Right kidney (tissue), 1 donor: ENCODE results near the gene CELF1.
"Not testable (repeated sequence)": the region's sequence is repeated elsewhere in the genome, so short reads cannot be mapped to it uniquely, and the experiment has no call there.

ENCODE experiments used
- DNase-seq: peaks from one replicate; pipeline ENCODE4 v3.0.0-alpha.2; 2016

The CELF1 gene

GRCh38 chr11:47577460-47578041, 24.6 kb upstream of the CELF1 start:
- DNase-seq: no peak

DNA sequence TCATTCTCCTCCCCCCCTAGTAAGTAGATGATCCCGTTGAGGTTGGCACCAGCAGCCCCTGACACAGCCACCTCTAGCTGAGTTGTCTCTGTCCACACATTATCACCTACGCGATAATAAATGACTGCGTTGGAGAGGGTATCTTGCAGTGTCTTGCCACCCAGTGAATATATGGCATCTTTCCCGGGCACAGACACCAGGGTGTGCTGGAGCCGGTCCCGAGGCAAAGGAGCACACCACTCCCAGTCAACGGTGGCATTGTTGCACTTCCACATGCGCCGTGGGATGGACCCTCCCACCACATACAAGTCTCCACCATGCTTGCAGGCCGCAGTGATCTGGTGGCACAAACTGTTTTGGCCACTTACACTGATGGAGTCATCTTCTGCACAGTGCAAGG, 20.4 kb upstream of the CELF1 start:
- no peak for DNase-seq

- DNase-seq: no peak
Observed at GRCh38 chr11:47572715-47573255, 19.9 kb upstream of the CELF1 start.

DNA sequence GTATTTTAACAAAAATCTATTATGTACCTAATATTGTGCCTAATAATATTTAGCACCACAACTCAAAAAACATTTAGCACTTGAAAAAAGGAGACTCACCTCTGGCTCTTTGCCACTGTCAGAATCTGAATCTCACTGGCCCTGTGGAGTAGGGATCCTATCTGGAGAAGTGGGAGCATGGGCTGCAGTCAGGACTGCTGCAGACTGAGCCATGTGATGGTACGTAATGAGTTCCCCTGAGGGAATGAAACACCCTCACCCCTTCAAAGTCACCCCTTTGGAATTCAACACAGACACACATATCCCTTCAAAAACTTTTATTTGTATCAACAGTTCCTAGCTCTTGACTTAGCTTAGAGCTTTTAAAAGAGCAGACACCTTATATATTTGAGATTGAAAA, 19.0 kb upstream of the CELF1 start:
- no peak for DNase-seq

- DNase-seq: no peak
Observed at GRCh38 chr11:47571357-47571729, 18.4 kb upstream of the CELF1 start.

- no peak for DNase-seq
Observed at GRCh38 chr11:47570651-47571356, 17.9 kb upstream of the CELF1 start.

DNA sequence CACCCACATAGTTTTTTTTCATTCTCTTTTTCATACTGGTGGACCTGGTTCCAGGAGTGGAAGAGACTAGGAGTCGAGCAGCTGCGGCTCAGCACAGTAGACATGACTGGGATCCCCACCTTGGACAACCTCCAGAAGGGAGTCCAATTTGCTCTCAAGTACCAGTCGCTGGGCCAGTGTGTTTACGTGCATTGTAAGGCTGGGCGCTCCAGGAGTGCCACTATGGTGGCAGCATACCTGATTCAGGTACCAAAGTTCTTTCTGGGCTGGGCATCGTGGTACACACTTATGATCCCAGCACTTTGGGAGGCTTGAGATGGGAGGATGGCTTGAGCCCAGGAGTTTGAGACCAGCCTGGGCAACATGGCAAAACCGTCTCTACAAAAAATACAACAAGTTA, 16.7 kb upstream of the CELF1 start:
- no peak for DNase-seq

GRCh38 chr11:47566149-47566698, 13.3 kb upstream of the CELF1 start:
- no peak for DNase-seq

DNA sequence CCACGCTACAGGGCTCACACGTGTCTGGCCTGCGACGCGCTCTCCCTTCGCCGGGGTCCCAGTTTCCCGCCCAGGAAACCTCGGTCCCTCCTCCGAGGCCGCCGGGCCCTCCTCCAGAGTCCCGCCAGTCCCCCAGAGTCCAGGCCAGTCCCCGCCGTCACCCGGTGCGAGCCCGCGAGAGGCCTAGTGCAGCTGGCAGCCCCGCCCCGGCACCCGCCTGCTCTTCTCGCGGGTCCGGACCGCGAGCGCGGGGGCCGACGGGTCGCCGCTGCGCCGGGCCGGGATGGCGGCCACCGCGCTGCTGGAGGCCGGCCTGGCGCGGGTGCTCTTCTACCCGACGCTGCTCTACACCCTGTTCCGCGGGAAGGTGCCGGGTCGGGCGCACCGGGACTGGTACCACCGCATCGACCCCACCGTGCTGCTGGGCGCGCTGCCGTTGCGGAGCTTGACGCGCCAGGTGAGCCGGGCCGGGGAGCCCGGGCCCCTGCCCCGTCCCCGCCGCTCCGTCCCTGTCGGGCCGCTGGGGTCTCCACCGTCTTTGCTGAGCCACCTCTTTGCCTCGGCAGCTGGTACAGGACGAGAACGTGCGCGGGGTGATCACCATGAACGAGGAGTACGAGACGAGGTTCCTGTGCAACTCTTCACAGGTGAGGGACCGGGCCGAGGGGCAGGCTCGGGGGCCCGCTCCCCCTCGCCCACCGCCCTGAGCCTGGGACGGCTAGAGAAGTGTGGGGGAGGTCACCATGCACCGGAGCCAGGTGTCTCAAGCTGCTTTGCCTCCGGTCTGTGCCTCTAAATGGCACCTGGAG, 12.6 kb upstream of the CELF1 start, which contains the start of gene PTPMT1:
PTPMT1 (plus strand) TSS at position 260 of the 809 bp plus-strand sequence; CDS start at position 284, 24 bp downstream.
- peak; percentile 83 for DNase-seq

- no peak for DNase-seq
Observed at GRCh38 chr11:47564933-47565339, 12.0 kb upstream of the CELF1 start.

- DNase-seq: not testable (repeated sequence)
Observed at GRCh38 chr11:47564366-47564765, 11.4 kb upstream of the CELF1 start.

GRCh38 chr11:47562393-47562792, 9.5 kb upstream of the CELF1 start:
- DNase-seq: not testable (repeated sequence)

GRCh38 chr11:47560426-47560825, 7.5 kb upstream of the CELF1 start:
- DNase-seq: no peak

DNA sequence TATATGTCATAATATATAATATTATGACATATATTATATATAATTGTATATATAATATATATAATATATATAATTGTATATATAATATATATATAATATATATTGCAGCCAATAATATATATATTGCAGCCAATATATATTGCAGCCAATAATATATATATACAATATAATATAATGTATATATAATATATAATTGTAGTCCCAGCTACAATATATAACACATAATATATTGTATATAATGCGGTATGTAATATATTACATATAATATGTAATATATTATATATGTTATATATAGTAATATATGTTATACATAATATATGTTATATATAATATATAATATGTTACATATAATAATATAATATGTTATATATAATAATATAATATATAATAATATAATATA, 5.8 kb upstream of the CELF1 start:
- no peak for DNase-seq

DNA sequence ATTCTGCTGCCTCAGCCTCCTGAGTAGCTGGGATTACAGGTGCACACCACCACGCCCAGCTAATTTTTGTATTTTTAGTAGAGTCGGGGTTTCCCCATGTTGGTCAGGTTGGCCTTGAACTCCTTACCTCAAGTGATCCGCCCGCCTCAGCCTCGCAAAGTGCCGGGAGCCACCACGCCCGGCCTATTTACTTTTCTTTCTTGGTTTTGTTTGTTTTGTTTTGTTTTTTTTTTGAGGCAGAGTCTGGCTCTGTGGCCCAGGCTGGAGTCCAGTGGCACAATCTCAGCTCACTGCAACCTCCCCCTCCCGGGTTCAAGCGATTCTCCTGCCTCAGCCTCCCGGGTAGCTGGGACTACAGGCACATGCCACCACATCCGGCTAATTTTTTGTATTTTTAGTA, 4.1 kb upstream of the CELF1 start:
- DNase-seq: not testable (repeated sequence)

- DNase-seq: no peak
Observed at GRCh38 chr11:47553406-47553743, 443 bp upstream of the CELF1 start.

GRCh38 chr11:47552056-47552565, 821 bp downstream of the CELF1 start:
- peak; percentile 74 for DNase-seq

DNA sequence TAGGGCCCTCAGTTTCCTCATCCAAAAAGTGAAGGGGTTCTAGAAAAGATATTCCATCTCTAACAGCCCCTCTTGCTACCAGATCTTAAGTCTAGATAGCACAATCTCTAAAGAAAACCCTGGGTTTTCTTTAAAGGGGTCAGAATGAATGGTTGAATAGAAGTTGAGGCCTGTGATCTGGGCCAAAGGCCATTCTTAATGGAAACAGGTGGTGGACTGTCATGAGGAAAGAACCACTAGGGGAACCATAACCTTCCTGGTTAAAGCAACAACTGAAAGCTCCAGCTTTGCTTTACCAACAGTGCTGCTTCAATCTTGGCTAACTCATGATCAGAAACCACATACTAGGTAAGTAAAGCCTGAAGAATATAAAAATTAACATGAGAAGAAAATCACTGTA, 1.8 kb downstream of the CELF1 start:
- no peak for DNase-seq

DNA sequence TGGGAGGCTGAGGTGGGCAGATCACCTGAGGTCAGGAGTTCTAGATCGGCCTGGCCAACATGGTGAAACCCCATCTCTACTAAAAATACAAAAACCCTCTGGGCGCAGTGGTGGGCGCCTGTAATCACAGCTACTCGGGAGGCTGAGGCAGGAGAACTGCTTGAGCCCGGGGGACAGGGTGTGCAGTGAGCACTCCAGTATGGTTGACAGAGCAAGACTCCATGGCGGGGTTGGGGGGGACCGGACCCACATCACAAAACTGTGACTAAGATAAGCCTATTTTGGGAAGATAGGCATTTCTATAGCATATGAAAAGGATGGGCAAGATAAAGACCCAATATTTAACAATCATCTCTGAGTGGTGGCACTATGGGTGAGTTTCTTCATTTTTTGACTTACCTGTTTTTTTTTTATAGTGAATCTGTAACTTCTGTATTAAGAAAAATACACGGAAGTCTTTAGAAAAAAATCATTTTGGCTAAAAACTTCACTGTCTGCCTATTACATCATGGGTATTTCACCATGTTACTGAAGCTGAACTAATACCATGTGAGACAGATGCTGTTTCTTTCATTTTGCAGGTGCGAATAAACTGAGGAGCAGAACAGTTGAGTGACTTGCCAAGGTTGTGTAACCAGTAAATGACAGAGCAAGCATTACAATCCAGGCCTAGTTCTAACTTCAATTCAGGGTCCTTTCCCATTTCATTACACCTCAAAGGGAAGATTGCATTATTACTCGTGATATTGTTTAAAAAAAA, 2.5 kb downstream of the CELF1 start:
- no peak for DNase-seq

DNA sequence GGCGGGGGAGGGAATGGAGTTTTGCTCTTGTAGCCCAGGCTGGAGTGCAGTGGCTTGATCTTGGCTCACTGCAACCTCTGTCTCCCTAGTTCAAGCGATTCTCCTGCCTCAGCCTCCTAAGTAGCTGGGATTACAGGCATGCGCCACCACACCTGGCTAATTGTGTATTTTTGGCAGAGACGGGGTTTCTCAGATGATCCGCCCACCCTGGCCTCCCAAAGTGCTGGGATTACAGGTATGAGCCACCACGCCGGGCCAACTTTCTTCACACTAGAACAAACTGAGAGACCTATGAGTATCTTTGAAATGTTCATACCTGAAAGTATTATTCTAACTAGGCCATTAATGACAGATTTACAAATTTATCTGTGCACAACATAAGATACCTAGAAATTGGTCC, 6.7 kb downstream of the CELF1 start:
- DNase-seq: not testable (repeated sequence)

- no peak for DNase-seq
Observed at GRCh38 chr11:47545298-47545697, 7.6 kb downstream of the CELF1 start.

DNA sequence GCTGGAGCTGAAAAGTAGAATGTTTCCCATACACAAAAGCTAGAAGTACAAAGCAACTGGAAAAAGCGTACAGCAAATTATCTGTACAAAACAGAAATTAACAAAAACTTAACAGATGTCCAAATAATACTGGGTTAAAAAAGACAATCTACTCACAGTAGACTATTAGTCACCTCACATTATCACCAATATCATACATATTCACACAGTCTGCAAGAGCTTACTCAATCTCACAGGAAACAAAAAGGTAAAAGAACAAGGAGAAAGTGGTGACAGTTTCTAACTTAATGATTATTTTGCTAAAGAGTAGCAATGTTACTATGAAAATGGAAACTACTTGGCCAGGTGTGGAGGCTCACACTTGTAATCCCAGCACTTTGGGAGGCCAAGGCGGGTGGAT, 11.9 kb downstream of the CELF1 start:
- no peak for DNase-seq
